Left kidney (tissue), 2 donors: ENCODE data around the gene NUDT1. TPM values are rescaled to one million over a fixed set of nuclear protein-coding genes. Genes with fewer than 3 reads are reported as not detected.

ENCODE experiments used
- DNase-seq: peaks from one replicate; pipeline ENCODE4 v3.0.0-alpha.2; 2013
- polyA plus RNA-seq: library from polyadenylated mRNA; unstranded; fragments of 120-200 nt; gene quantifications from one replicate; pipeline ENCODE4 v1.2.1, GENCODE V29; 2013; ENCODE audit not compliant: insufficient read length

The NUDT1 gene
- polyA plus RNA-seq, 1 donor, result 23.1 TPM

DNA sequence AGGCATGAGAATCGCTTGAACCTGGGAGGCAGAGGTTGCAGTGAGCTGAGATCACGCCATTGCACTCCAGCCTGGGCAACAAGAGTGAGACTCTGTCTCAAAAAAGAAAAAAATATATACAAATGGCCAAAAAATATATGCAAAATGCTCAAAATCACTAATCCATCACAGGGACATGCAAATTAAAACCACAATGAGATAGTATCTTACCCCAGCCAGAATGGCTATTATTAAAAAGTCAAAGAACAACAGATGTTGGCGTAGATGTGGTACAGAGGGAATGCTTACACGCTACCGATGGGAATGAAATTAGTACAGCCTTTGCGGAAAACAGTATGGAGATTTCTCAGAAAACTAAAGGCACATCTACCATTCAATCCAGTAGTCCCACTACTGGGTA, 54.8 kb downstream of the NUDT1 start:
- DNase-seq, result no peak

DNA sequence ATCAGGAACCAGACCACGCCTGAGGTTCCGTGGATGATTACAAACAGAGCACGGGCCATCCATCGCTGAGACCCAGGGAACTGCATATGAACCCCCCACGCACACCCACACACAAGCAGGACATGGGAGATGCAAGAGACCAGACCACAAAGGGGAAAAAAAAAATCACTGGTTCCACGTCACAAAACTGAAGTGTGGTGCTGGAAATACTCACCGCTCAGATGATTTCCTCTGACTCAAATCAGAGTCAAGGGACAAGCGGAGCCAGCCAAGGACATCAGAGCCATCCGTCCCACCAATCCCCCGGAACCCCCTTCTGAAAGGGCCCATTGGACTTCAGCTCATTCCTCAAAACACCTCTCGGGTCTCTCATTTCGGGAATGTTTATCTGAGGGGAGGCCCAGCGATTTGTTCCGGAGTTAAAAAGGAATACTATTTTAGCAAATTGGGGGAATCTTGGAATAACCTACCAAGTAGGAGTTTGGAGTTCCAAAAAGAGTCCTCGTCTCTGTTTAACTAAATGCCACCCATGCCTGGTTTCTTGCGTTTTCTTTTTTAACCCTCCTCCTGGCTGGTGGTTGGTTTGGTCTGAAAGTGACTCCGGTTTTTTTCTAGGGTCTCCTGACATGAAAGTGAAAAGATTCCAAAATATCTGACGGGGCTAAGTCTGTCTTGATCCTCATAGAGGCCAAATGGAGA, 57.3 kb downstream of the NUDT1 start:
- DNase-seq, result no peak

DNA sequence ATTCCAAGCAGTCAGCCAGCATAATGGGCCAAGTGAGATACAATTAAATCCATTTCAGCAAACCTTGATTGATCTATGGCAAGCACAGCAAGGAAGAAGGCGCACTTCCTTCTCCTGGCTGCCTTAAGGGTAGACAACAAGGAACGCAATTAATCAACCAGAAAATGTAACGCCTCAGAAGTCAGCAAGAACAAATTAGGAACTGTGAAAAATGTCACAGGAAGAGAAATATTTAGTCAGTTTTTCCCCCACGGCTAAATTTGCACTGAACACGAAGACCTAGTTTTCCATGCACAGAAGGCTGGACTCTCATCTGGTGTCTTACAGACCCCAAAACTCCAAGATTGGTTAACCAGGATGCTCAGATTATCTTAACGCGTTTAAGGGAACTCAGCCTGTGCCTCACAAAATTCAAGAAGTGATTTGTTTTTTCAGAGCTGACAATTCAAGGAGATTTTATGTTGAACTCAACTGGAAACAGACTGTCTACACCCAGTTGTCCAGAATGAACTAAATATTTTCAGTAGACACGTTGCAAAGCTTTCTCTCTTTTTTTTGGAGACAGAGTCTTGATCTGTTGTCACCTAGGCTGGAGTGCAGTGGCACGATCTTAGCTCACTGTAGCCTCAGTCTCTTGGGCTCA, 58.0 kb downstream of the NUDT1 start:
- DNase-seq, result no peak

Other genes with a start within 250 kb of the NUDT1 start
- 21.8 TPM for gene MAD1L1, start 9.3 kb upstream of the NUDT1 start, polyA plus RNA-seq
- gene MRM2, start within 50 bp of the NUDT1 start, polyA plus RNA-seq, result 40.3 TPM
- 38.8 TPM for gene SNX8, start 72.2 kb downstream of the NUDT1 start, polyA plus RNA-seq
- gene EIF3B, start 112.6 kb downstream of the NUDT1 start, polyA plus RNA-seq, result 187 TPM
- gene CHST12, start 161.4 kb downstream of the NUDT1 start, polyA plus RNA-seq, result 8.9 TPM
- not detected for gene GRIFIN, start 234.2 kb downstream of the NUDT1 start, polyA plus RNA-seq